GM12878 (cell line): ENCODE data around the gene STAT4. TPM values are rescaled to one million over a fixed set of nuclear protein-coding genes. Genes with fewer than 3 reads are reported as not detected.

Source experiments
- ATAC-seq: fragments of 200-7000 bp; cut with Tn5 transposase; 3 replicates; pipeline ENCODE4 v1.9.1; 2020; ENCODE audit warnings: mild to moderate bottlenecking, moderate library complexity
- BruUV-seq: library from RNA; stranded (reverse); fragments of 400-500 nt; replicated peaks from 2 replicates; lab custom pipeline; 2021; lab: Mats Ljungman, UMichigan
- CTCF ChIA-PET: fragments of 300-600 bp; sonication (Branson Sonifier 250); formaldehyde crosslinking; extraction: SDS; loops from one replicate; lab custom pipeline; 2021; ENCODE audit warnings: inconsistent platforms; lab: Yijun Ruan, JAX
- POLR2A ChIA-PET: fragments of 350-600 bp; formaldehyde crosslinking; extraction: SDS; loops from one replicate; lab custom pipeline; 2021; ENCODE audit warnings: inconsistent platforms; lab: Charles Lee
- RAD21 ChIA-PET: fragments of 300-600 bp; sonication (Branson Sonifier 250); formaldehyde crosslinking; loops from one replicate; lab custom pipeline; 2023; ENCODE audit warnings: antibody characterized with exemption; ENCODE audit not compliant: unreplicated experiment; lab: Charles Lee
- SMC1A ChIA-PET: fragments of 300-600 bp; sonication (Branson Sonifier 250); formaldehyde crosslinking; loops from one replicate; lab custom pipeline; 2023; ENCODE audit not compliant: unreplicated experiment, uncharacterized antibody; lab: Charles Lee
- DNase-seq: peaks from one replicate; pipeline ENCODE4 v3.0.0-alpha.2; 2011; ENCODE audit warnings: low read depth, low spot score
- FAIRE-seq: peaks from 3 replicates; lab custom pipeline; 2011; peaks lifted over from hg19 to GRCh38; lab: Jason Lieb, UNC
- H2AFZ ChIP-seq: 2 replicates; pipeline ENCODE4 v1.6.0; 2011; ENCODE audit warnings: low read depth, low read length, control low read depth; ENCODE audit not compliant: control insufficient read depth
- H3K27ac ChIP-seq: 2 replicates; pipeline ENCODE4 v1.5.1; 2011; ENCODE audit warnings: control low read depth; ENCODE audit not compliant: control insufficient read depth, insufficient read depth
- H3K27me3 ChIP-seq, 2 experiments: replicated peaks in 1 of 2; 2 replicates each; pipeline versions ENCODE4 v1.6.0 to v1.6.1; 2011; ENCODE audit warnings: low read length in 1 of 2; ENCODE audit not compliant: control insufficient read depth in 2 of 2, insufficient read depth in 2 of 2
- H3K36me3 ChIP-seq, 2 experiments: 2 replicates each; pipeline ENCODE4 v1.5.1; 2011; ENCODE audit warnings: low read length in 1 of 2; ENCODE audit not compliant: control insufficient read depth in 2 of 2, insufficient read depth in 2 of 2
- H3K4me1 ChIP-seq: 2 replicates; pipeline ENCODE4 v1.6.1; 2011; ENCODE audit warnings: mild to moderate bottlenecking, low read length, moderate library complexity, mixed read lengths; ENCODE audit not compliant: control insufficient read depth, insufficient read depth
- H3K4me2 ChIP-seq: 2 replicates; pipeline ENCODE4 v1.6.0; 2011; ENCODE audit warnings: control low read depth; ENCODE audit not compliant: control insufficient read depth, insufficient read depth
- H3K4me3 ChIP-seq: fragments of 200-600 bp; sonication (generic); 2 replicates; pipeline ENCODE4 v1.5.1; 2016
- H3K79me2 ChIP-seq: 2 replicates; pipeline ENCODE4 v1.6.0; 2011; ENCODE audit warnings: low read length; ENCODE audit not compliant: control insufficient read depth, insufficient read depth
- H3K9ac ChIP-seq: 2 replicates; pipeline ENCODE4 v1.8.0; 2011; ENCODE audit warnings: low read length, control low read depth, mixed read lengths; ENCODE audit not compliant: control insufficient read depth, insufficient read depth
- H3K9me3 ChIP-seq: replicated peaks from 3 replicates; pipeline ENCODE4 v1.5.1; 2011; ENCODE audit warnings: mild to moderate bottlenecking, low read length; ENCODE audit not compliant: control insufficient read depth, insufficient read depth
- H4K20me1 ChIP-seq: 2 replicates; pipeline ENCODE4 v1.6.0; 2011; ENCODE audit not compliant: control insufficient read depth, insufficient read depth
- CBX5 ChIP-seq: sonication (generic); IDR thresholded peaks from 2 replicates; pipeline ENCODE4 v1.6.1; 2016; ENCODE audit warnings: low read depth, moderate library complexity, mild to moderate bottlenecking, inconsistent platforms
- CREM ChIP-seq: IDR thresholded peaks from 2 replicates; pipeline ENCODE4 v1.6.1; 2014; ENCODE audit warnings: antibody characterized with exemption, low read depth
- IRF4 ChIP-seq: IDR thresholded peaks from 2 replicates; pipeline ENCODE4 v1.6.1; 2011; ENCODE audit warnings: low read depth, low read length
- MYC ChIP-seq: IDR thresholded peaks from 2 replicates; pipeline ENCODE4 v1.6.1; 2011; ENCODE audit warnings: mild to moderate bottlenecking, low read length, moderate library complexity, inconsistent platforms; ENCODE audit not compliant: insufficient read depth, insufficient replicate concordance, insufficient read length, severe bottlenecking
- NR2F1 ChIP-seq: fragments of 450-650 bp; conservative IDR thresholded peaks from 2 replicates; pipeline ENCODE4 v1.6.1; 2017; ENCODE audit warnings: mild to moderate bottlenecking
- PAX5 ChIP-seq: IDR thresholded peaks from 2 replicates; pipeline ENCODE4 v1.6.1; 2011; ENCODE audit warnings: low read depth, low read length, borderline replicate concordance
- POU2F2 ChIP-seq: IDR thresholded peaks from 3 replicates; pipeline ENCODE4 v1.6.1; 2011; ENCODE audit warnings: low read depth, mild to moderate bottlenecking, low read length, borderline replicate concordance
- RAD51 ChIP-seq: fragments of 450-650 bp; IDR thresholded peaks from 2 replicates; pipeline ENCODE4 v1.6.1; 2016; ENCODE audit warnings: moderate library complexity, mild to moderate bottlenecking, inconsistent platforms
- RCOR1 ChIP-seq: conservative IDR thresholded peaks from 2 replicates; pipeline ENCODE4 v1.6.1; 2012; ENCODE audit warnings: low read depth, low read length, improper control_type of control experiment
- SREBF1 ChIP-seq: IDR thresholded peaks from 2 replicates; pipeline ENCODE4 v1.6.1; 2012; ENCODE audit warnings: mild to moderate bottlenecking, low read length
- TCF12 ChIP-seq: IDR thresholded peaks from 2 replicates; pipeline ENCODE4 v1.6.1; 2011; ENCODE audit warnings: low read depth, mild to moderate bottlenecking, low read length
- WGBS: methylation state at CpG from one replicate; pipeline ENCODE4 v1.1.6; 2016; ENCODE audit warnings: low lambda C conversion rate; ENCODE audit not compliant: insufficient replicate concordance, insufficient coverage; ENCODE audit errors: missing lambda C conversion rate; 5-methylcytosine and 5-hydroxymethylcytosine counted together
- in situ Hi-C: fragments of 300-500 bp; cut with MboI; formaldehyde crosslinking; loops from 9 replicates; pipeline ENCODE4 v1.14.3; 2018; ENCODE audit warnings: mixed read lengths
- intact Hi-C: fragments of 100-400 bp; cut with micrococcal nuclease; formaldehyde crosslinking; loops from one replicate; pipeline ENCODE4 v1.14.2; 2022; ENCODE audit not compliant: unreplicated experiment
- polyA plus RNA-seq, 11 experiments: library from polyadenylated mRNA; depleted of rRNA in 4 of 11; unstranded in 6 of 11; stranded (reverse) in 5 of 11; fragments of >200 nt; fragmentation: Nextera tagmentation in 4 of 11; fragmentation: Illumina TruSeq in 1 of 11; extraction: Ambion mirVana in 4 of 11; extraction: Trizol in 1 of 11; gene quantifications; 1 replicate in 1 of 11; 2 replicates in 10 of 11; pipeline versions ENCODE4 v1.2.1 to v1.2.3, GENCODE V29; 2011 to 2016; ENCODE audit warnings: inconsistent platforms in 2 of 11, missing spikeins in 2 of 11, low read depth in 1 of 11
- total RNA-seq, 4 experiments: library from RNA; depleted of rRNA in 3 of 4; stranded (reverse); fragments of >200 nt in 3 of 4; fragmentation: Illumina TruSeq in 1 of 4; extraction: Trizol in 1 of 4; gene quantifications; 2 replicates each; pipeline versions ENCODE4 v1.2.1 to v1.2.3, GENCODE V29; 2013 to 2021
- TF ChIP-seq, protein P1 (sequence below): fragments of 450-650 bp; conservative IDR thresholded peaks from 2 replicates; pipeline ENCODE4 v1.6.1; 2017; ENCODE audit warnings: mild to moderate bottlenecking, moderate library complexity
- TF ChIP-seq, protein P2 (sequence below): fragments of 450-650 bp; formaldehyde crosslinking; IDR thresholded peaks from 2 replicates; pipeline ENCODE4 v1.4.0; 2022; ENCODE audit warnings: mild to moderate bottlenecking, moderate library complexity

The STAT4 gene
- total and polyA plus RNA-seq, 10 of the 15 experiments (the other 5 are each of a cell fraction or from before 2014, with no cell fraction given): 3.1 to 9.3 (median 7.1) TPM

DNA sequence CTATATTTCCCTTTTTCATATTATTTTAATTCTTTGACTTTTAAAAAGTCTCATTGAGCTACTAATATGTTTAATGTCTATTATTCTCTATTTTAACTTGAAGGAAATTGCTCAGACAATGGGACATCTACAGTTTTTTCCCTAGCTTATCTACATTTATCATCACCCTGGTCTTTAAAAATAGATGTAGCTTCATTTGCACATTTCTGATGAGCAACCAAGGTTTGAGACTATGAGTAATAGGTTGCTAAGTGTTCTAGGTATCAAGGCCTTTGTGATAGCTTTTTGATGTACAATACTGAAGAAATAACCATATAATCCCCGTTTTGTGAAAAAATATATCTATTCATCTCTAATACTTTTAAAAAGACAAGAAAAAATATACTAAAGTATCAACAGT, 47.0 kb downstream of the STAT4 start:
- Histone ChIP-seq H3K4me1 (no peaks in the 10 kb centered on the region), H4K20me1 (no peaks in the 10 kb centered on the region), H3K9ac (no peak overlapping the region), H3K9me3 (no peaks in the 10 kb centered on the region), H3K79me2 (no peaks in the 10 kb centered on the region), H3K4me3 (no peak overlapping the region), H3K27ac (no peak overlapping the region), H3K27me3 (no peaks in the 10 kb centered on the region; a peak in 1 of 4 replicates), H3K36me3 (no peaks in the 10 kb centered on the region), H3K4me2 (no peak overlapping the region), H2AFZ (no peak overlapping the region)
- no TSS peak for BruUV-seq
- ChIA-PET RAD21 (interaction anchor here (1.0 kb wide), 2 partner anchors 9 to 52 kb away, joined by 3 read pairs; no protein-coding TSS in a partner anchor), CTCF (interaction anchor here (0.7 to 2.5 kb wide), 8 partner anchors 11 to 53 kb away, joined by 3 to 17 read pairs (median 3); no protein-coding TSS in a partner anchor), POLR2A (interaction anchor here (0.9 kb wide), 1 partner anchor 52 kb away, joined by 3 read pairs; no protein-coding TSS in a partner anchor), SMC1A (interaction anchor here (0.7 to 2.0 kb wide), 8 partner anchors 9 to 67 kb away, joined by 3 to 6 read pairs (median 4); no protein-coding TSS in a partner anchor)
- in situ Hi-C loops (no loop called here), intact Hi-C loops (no loop called here)
- no peak for DNase-seq
- FAIRE-seq: no peak
- no peak for TF ChIP-seq RAD51
- no peak for ATAC-seq
- 8% methylated on average over 1 of the region's 1 CpG for WGBS

GRCh38 chr2:191100216-191100615, 50.6 kb downstream of the STAT4 start:
- Histone ChIP-seq H3K27ac (no peak overlapping the region), H3K4me1 (no peaks in the 10 kb centered on the region), H2AFZ (no peak overlapping the region), H3K4me3 (no peak overlapping the region), H4K20me1 (no peaks in the 10 kb centered on the region), H3K79me2 (no peaks in the 10 kb centered on the region), H3K9me3 (no peaks in the 10 kb centered on the region), H3K27me3 (no peaks in the 10 kb centered on the region; a peak in 1 of 4 replicates), H3K4me2 (no peak overlapping the region), H3K9ac (no peak overlapping the region), H3K36me3 (no peaks in the 10 kb centered on the region)
- ChIA-PET CTCF (interaction anchor here (1.0 to 1.5 kb wide), 2 partner anchors 48 to 55 kb away, joined by 3 to 5 read pairs; no protein-coding TSS in a partner anchor), RAD21 (no interaction called here), SMC1A (interaction anchor here (1.2 kb wide), 1 partner anchor 13 kb away, joined by 3 read pairs; no protein-coding TSS in a partner anchor), POLR2A (interaction anchor here (0.7 kb wide), 1 partner anchor 46 kb away, joined by 4 read pairs; no protein-coding TSS in a partner anchor)
- ATAC-seq: no peak
- no TSS peak for BruUV-seq
- no peak for FAIRE-seq
- in situ Hi-C loops (no loop called here), intact Hi-C loops (no loop called here)
- DNase-seq: no peak
- WGBS: 41% methylated on average over 5 of the region's 5 CpGs
- TF ChIP-seq CBX5 (no peak), CREM (no peak), NR2F1 (no peak), PAX5 (no peak), SREBF1 (no peak), TCF12 (no peak), RCOR1 (no peak), IRF4 (no peak), MYC (no peak), POU2F2 (no peak)
- TF ChIP-seq, protein P1, sequence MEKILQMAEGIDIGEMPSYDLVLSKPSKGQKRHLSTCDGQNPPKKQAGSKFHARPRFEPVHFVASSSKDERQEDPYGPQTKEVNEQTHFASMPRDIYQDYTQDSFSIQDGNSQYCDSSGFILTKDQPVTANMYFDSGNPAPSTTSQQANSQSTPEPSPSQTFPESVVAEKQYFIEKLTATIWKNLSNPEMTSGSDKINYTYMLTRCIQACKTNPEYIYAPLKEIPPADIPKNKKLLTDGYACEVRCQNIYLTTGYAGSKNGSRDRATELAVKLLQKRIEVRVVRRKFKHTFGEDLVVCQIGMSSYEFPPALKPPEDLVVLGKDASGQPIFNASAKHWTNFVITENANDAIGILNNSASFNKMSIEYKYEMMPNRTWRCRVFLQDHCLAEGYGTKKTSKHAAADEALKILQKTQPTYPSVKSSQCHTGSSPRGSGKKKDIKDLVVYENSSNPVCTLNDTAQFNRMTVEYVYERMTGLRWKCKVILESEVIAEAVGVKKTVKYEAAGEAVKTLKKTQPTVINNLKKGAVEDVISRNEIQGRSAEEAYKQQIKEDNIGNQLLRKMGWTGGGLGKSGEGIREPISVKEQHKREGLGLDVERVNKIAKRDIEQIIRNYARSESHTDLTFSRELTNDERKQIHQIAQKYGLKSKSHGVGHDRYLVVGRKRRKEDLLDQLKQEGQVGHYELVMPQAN: no peak
- TF ChIP-seq, protein P2, sequence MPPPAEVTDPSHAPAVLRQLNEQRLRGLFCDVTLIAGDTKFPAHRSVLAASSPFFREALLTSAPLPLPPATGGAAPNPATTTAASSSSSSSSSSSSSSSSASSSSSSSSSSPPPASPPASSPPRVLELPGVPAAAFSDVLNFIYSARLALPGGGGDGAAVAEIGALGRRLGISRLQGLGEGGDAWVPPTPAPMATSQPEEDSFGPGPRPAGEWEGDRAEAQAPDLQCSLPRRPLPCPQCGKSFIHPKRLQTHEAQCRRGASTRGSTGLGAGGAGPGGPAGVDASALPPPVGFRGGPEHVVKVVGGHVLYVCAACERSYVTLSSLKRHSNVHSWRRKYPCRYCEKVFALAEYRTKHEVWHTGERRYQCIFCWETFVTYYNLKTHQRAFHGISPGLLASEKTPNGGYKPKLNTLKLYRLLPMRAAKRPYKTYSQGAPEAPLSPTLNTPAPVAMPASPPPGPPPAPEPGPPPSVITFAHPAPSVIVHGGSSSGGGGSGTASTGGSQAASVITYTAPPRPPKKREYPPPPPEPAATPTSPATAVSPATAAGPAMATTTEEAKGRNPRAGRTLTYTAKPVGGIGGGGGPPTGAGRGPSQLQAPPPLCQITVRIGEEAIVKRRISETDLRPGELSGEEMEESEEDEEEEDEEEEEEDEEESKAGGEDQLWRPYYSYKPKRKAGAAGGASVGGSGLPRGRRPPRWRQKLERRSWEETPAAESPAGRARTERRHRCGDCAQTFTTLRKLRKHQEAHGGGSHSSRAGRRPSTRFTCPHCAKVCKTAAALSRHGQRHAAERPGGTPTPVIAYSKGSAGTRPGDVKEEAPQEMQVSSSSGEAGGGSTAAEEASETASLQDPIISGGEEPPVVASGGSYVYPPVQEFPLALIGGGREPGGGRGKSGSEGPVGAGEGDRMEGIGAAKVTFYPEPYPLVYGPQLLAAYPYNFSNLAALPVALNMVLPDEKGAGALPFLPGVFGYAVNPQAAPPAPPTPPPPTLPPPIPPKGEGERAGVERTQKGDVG: no peak
